ENCODE data around the gene PRR29.
"Not testable (repeated sequence)": the region's sequence is repeated elsewhere in the genome, so short reads cannot be mapped to it uniquely, and the experiment has no call there.

Gene PRR29

GRCh38 chr17:64019551-64019961 is 21.4 kb downstream of the PRR29 start:
- not testable (repeated sequence) for H3K27me3 ChIP-seq (ENCODE audit: control insufficient read depth, insufficient read depth, low read length); H3K27ac ChIP-seq (ENCODE audit: low read depth, low read length); H3K36me3 ChIP-seq (ENCODE audit: control insufficient read depth, insufficient read depth, low read length); H3K4me3 ChIP-seq (ENCODE audit: low read depth, low read length); H3K4me1 ChIP-seq (ENCODE audit: control insufficient read depth, insufficient read depth, low read length); H3K9ac ChIP-seq (ENCODE audit: low read depth, low read length); H3K9me3 ChIP-seq (ENCODE audit: control insufficient read depth, insufficient read depth, low read length)

DNA sequence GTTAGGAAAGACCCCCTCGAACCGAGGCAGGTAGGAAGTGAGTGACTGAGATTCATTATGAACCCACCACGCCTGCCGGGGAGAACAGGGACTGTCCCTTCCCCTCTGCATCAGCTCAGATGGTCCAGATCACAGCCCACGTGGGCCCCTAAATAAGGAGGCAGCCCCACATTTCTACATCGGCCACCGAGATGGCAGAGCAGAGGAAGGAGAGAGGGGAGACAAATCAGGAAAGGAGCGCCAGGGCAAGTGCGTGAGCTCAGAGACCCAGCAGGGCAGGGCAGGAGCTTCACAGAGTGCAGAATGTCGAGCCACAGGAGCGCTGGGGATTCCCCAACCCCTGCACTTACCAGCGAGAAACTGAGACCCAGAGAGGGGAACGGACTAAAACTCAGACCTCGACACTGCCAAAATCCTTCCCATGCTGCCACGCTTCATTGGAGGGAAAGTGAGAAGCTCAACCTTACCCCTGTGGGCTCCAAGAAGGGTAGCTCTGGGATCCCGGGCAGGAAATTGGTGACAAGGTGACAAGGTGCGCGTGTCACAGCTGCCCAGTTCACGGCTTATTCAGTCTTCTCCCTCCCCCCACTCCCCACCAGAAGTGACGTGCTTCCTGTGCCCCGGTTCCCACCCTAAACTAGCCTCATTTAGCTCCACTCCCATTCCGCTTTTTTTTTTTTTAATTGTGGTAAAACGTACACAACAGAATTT is 22.1 kb downstream of the PRR29 start, which contains the start of gene ICAM2:
TSS of gene ICAM2 (minus strand) at position 578 of the 711 bp plus-strand sequence. CDS start 13,942 bp downstream, outside the sequence.
- H3K27me3 ChIP-seq (ENCODE audit: control insufficient read depth, insufficient read depth, low read length) = no peaks in the 10 kb centered on the region
- H3K9ac ChIP-seq (ENCODE audit: low read depth, low read length) = no peak within 1 kb of the TSS
- no peaks in the 10 kb centered on the region for H3K36me3 ChIP-seq (ENCODE audit: control insufficient read depth, insufficient read depth, low read length)
- no peaks in the 10 kb centered on the region for H3K9me3 ChIP-seq (ENCODE audit: control insufficient read depth, insufficient read depth, low read length)
- H3K4me3 ChIP-seq (ENCODE audit: low read depth, low read length) = no peak within 1 kb of the TSS
- no peak within 1 kb of the TSS for H3K27ac ChIP-seq (ENCODE audit: low read depth, low read length)
- H3K4me1 ChIP-seq (ENCODE audit: control insufficient read depth, insufficient read depth, low read length) = no peaks in the 10 kb centered on the region

- H3K27ac ChIP-seq (ENCODE audit: low read depth, low read length) = no peak overlapping the region
- no peak overlapping the region for H3K9ac ChIP-seq (ENCODE audit: low read depth, low read length)
- no peaks in the 10 kb centered on the region for H3K9me3 ChIP-seq (ENCODE audit: control insufficient read depth, insufficient read depth, low read length)
- H3K27me3 ChIP-seq (ENCODE audit: control insufficient read depth, insufficient read depth, low read length) = no peaks in the 10 kb centered on the region
- no peaks in the 10 kb centered on the region for H3K36me3 ChIP-seq (ENCODE audit: control insufficient read depth, insufficient read depth, low read length)
- no peaks in the 10 kb centered on the region for H3K4me1 ChIP-seq (ENCODE audit: control insufficient read depth, insufficient read depth, low read length)
- no peak overlapping the region for H3K4me3 ChIP-seq (ENCODE audit: low read depth, low read length)
These were observed 24.5 kb downstream of the PRR29 start for GRCh38 chr17:64022611-64023063.

GRCh38 chr17:64024215-64024654 is 26.1 kb downstream of the PRR29 start:
- no peaks in the 10 kb centered on the region for H3K27me3 ChIP-seq (ENCODE audit: control insufficient read depth, insufficient read depth, low read length)
- H3K9me3 ChIP-seq (ENCODE audit: control insufficient read depth, insufficient read depth, low read length) = no peaks in the 10 kb centered on the region
- H3K36me3 ChIP-seq (ENCODE audit: control insufficient read depth, insufficient read depth, low read length) = no peaks in the 10 kb centered on the region
- no peak overlapping the region for H3K9ac ChIP-seq (ENCODE audit: low read depth, low read length)
- no peak overlapping the region for H3K4me3 ChIP-seq (ENCODE audit: low read depth, low read length)
- H3K4me1 ChIP-seq (ENCODE audit: control insufficient read depth, insufficient read depth, low read length) = no peaks in the 10 kb centered on the region
- H3K27ac ChIP-seq (ENCODE audit: low read depth, low read length) = no peak overlapping the region

DNA sequence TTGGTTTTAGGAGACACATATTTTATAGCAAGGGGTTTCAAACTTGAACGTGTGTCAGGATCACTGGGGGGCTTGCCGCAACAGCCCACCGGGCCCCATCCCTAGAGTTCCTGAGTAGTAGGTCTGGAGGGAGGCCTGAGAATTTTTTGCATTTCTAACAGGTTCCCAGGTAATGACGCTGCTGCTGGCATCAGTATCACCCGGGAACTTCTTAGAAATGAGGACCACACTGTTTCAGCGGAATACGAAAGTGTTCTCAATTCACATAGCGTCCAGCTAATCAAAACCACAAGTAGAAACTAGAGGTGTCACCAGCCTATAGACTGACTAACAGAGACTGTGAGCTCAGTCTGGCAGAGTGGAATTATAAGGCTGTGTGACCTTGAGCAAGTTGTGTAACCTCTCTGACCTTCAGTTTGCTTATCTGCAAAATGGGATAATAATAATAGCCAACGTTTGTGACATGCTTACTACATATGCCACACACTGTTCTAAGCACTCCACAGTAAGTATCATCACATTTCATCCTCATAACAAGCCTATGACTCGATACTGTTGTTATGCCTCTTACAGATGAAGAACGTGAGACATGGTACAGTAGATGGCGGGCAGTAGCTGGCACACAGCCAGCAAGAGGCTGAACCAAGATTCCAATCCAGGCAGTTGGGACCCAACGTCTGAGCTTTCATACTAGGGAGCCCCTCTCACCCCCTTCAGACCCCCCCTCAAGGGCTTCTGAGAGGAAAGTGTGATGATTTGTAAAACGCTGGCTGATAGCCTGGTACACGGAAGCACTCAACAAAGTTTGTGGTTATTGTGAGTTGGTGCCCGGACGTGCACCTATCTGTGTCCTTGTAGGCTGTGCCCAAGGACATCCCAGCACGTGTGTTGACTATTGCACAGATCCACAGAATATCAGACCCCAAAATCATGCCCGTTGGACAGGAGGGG is 26.9 kb downstream of the PRR29 start:
- H3K4me1 ChIP-seq (ENCODE audit: control insufficient read depth, insufficient read depth, low read length) = no peaks in the 10 kb centered on the region
- no peaks in the 10 kb centered on the region for H3K36me3 ChIP-seq (ENCODE audit: control insufficient read depth, insufficient read depth, low read length)
- H3K27me3 ChIP-seq (ENCODE audit: control insufficient read depth, insufficient read depth, low read length) = no peaks in the 10 kb centered on the region
- no peak overlapping the region for H3K27ac ChIP-seq (ENCODE audit: low read depth, low read length)
- H3K9me3 ChIP-seq (ENCODE audit: control insufficient read depth, insufficient read depth, low read length) = no peaks in the 10 kb centered on the region
- H3K4me3 ChIP-seq (ENCODE audit: low read depth, low read length) = no peak overlapping the region
- no peak overlapping the region for H3K9ac ChIP-seq (ENCODE audit: low read depth, low read length)

GRCh38 chr17:64025732-64026294 is 27.7 kb downstream of the PRR29 start:
- H3K9ac ChIP-seq (ENCODE audit: low read depth, low read length) = no peak overlapping the region
- no peaks in the 10 kb centered on the region for H3K4me1 ChIP-seq (ENCODE audit: control insufficient read depth, insufficient read depth, low read length)
- no peaks in the 10 kb centered on the region for H3K9me3 ChIP-seq (ENCODE audit: control insufficient read depth, insufficient read depth, low read length)
- H3K27ac ChIP-seq (ENCODE audit: low read depth, low read length) = no peak overlapping the region
- H3K36me3 ChIP-seq (ENCODE audit: control insufficient read depth, insufficient read depth, low read length) = no peaks in the 10 kb centered on the region
- no peaks in the 10 kb centered on the region for H3K27me3 ChIP-seq (ENCODE audit: control insufficient read depth, insufficient read depth, low read length)
- H3K4me3 ChIP-seq (ENCODE audit: low read depth, low read length) = peak overlapping the region; percentile 3; the same call in 1 of the 2 replicates

GRCh38 chr17:64028874-64029464 is 30.8 kb downstream of the PRR29 start:
- no peaks in the 10 kb centered on the region for H3K4me1 ChIP-seq (ENCODE audit: control insufficient read depth, insufficient read depth, low read length)
- no peaks in the 10 kb centered on the region for H3K27me3 ChIP-seq (ENCODE audit: control insufficient read depth, insufficient read depth, low read length)
- H3K9ac ChIP-seq (ENCODE audit: low read depth, low read length) = no peak overlapping the region
- H3K27ac ChIP-seq (ENCODE audit: low read depth, low read length) = no peak overlapping the region
- no peak overlapping the region for H3K4me3 ChIP-seq (ENCODE audit: low read depth, low read length)
- H3K9me3 ChIP-seq (ENCODE audit: control insufficient read depth, insufficient read depth, low read length) = no peaks in the 10 kb centered on the region
- no peaks in the 10 kb centered on the region for H3K36me3 ChIP-seq (ENCODE audit: control insufficient read depth, insufficient read depth, low read length)

GRCh38 chr17:64032081-64032480 is 33.9 kb downstream of the PRR29 start:
- no peaks in the 10 kb centered on the region for H3K9me3 ChIP-seq (ENCODE audit: control insufficient read depth, insufficient read depth, low read length)
- H3K36me3 ChIP-seq (ENCODE audit: control insufficient read depth, insufficient read depth, low read length) = no peaks in the 10 kb centered on the region
- no peaks in the 10 kb centered on the region for H3K4me1 ChIP-seq (ENCODE audit: control insufficient read depth, insufficient read depth, low read length)
- no peaks in the 10 kb centered on the region for H3K27me3 ChIP-seq (ENCODE audit: control insufficient read depth, insufficient read depth, low read length)
- H3K27ac ChIP-seq (ENCODE audit: low read depth, low read length) = no peak overlapping the region
- H3K4me3 ChIP-seq (ENCODE audit: low read depth, low read length) = no peak overlapping the region
- no peak overlapping the region for H3K9ac ChIP-seq (ENCODE audit: low read depth, low read length)

- no peak overlapping the region for H3K9ac ChIP-seq (ENCODE audit: low read depth, low read length)
- no peaks in the 10 kb centered on the region for H3K4me1 ChIP-seq (ENCODE audit: control insufficient read depth, insufficient read depth, low read length)
- H3K4me3 ChIP-seq (ENCODE audit: low read depth, low read length) = no peak overlapping the region
- H3K27ac ChIP-seq (ENCODE audit: low read depth, low read length) = no peak overlapping the region
- H3K9me3 ChIP-seq (ENCODE audit: control insufficient read depth, insufficient read depth, low read length) = no peaks in the 10 kb centered on the region
- H3K36me3 ChIP-seq (ENCODE audit: control insufficient read depth, insufficient read depth, low read length) = no peaks in the 10 kb centered on the region
- no peaks in the 10 kb centered on the region for H3K27me3 ChIP-seq (ENCODE audit: control insufficient read depth, insufficient read depth, low read length)
These were observed 38.2 kb downstream of the PRR29 start for GRCh38 chr17:64036198-64036922.

DNA sequence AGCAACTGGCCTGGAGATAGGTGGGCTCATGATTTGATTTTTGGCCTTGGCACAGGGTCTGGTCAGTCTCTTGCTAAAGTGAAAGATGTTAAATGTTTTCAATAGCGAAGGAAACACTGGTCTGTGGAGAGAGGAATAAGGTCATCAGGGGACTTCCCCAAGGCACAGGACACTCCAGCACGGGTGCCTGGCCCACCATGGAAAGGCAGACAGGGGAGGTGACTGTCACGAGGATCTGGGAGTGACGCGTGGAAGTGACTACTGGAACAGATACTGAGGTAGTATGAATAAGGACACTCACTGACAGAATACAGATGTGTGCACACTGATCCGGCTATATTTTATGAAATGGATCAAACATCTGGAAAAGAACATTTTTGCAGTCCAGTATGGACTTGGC is 39.0 kb downstream of the PRR29 start:
- no peaks in the 10 kb centered on the region for H3K27me3 ChIP-seq (ENCODE audit: control insufficient read depth, insufficient read depth, low read length)
- no peaks in the 10 kb centered on the region for H3K9me3 ChIP-seq (ENCODE audit: control insufficient read depth, insufficient read depth, low read length)
- no peak overlapping the region for H3K27ac ChIP-seq (ENCODE audit: low read depth, low read length)
- H3K4me3 ChIP-seq (ENCODE audit: low read depth, low read length) = no peak overlapping the region
- no peak overlapping the region for H3K9ac ChIP-seq (ENCODE audit: low read depth, low read length)
- H3K36me3 ChIP-seq (ENCODE audit: control insufficient read depth, insufficient read depth, low read length) = no peaks in the 10 kb centered on the region
- no peaks in the 10 kb centered on the region for H3K4me1 ChIP-seq (ENCODE audit: control insufficient read depth, insufficient read depth, low read length)
